Right forelimb (tissue), 1 donor: Measurements from ENCODE around the gene ETF1.

ENCODE experiments used
- DNase-seq: peaks from one replicate; pipeline ENCODE4 v3.0.0-alpha.2; 2018

The ETF1 gene

GRCh38 chr5:138460032-138460693 lies 82.9 kb downstream of the ETF1 start:
- no peak for DNase-seq

- DNase-seq: no peak
Measured at GRCh38 chr5:138459311-138459933, 83.6 kb downstream of the ETF1 start.

- no peak for DNase-seq
Measured at GRCh38 chr5:138458856-138459255, 84.2 kb downstream of the ETF1 start.

GRCh38 chr5:138458384-138458783 lies 84.7 kb downstream of the ETF1 start:
- no peak for DNase-seq

GRCh38 chr5:138457531-138458275 lies 85.3 kb downstream of the ETF1 start:
- DNase-seq: no peak
